DMS79 (cell line): ENCODE measurements around the gene EXPH5.
A peak's percentile ranks its signal among the peaks of the same experiment; 100 is the strongest.

Source experiments
- DNase-seq: peaks from one replicate; lab custom pipeline; 2025; lab: John Stamatoyannopoulos, UW

Gene EXPH5

DNA sequence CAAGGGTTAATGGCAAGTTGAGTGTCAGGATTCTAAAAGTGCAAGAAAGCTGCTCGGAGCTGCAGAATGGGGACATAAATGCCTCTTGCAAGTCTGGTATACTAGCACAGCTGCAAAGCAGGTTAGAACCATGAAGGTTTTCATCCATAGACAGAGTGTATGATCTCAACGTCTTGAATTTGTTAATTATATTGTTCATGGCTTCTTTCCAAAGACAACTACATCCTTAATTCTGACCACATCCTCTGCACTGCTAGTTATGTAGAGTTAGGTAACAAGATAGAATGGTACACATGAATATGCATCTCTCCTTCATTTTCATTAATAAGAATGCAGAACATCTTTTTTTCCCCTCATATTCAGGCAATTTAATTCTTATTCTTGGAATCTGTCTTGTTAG, 34.2 kb downstream of the EXPH5 start:
- DNase-seq, result no peak

DNA sequence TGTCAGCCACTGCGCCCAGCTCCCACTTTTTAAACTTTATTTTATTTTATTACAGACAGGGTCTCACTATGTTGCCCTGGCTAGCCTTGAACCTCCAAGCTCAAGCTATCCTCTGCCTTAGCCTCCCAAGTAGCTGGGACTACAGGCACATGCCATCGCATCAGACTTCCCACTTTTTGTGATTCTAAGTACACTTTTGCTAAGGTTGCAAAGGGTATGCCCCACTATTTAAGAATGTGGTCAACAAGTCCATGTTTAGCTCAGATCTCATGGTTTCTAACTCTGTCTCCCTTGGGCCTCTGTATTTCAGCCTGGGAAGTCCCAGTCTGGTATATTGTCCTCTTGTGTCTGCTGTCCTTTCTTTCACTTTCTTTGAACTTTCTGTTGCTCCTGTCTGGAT, 35.3 kb downstream of the EXPH5 start:
- DNase-seq, result no peak

DNA sequence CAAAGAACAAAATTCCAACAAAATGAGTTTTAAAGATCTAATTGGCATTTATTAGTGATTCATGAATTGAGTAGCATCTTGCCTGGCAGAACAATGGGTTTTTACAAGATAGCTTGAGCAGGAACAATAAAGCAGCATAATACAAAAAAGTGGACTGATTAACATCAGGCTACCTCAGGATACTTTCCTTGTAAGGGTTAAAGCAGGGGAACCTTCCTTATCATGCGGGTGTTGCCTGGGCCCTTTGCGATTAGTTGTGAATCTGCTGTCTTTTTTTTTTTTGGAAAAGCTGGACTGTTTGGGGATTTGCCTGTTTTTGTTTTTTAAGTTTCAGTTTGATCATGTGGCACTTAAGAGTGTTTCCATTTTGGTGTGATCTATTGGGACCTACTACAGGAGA, 37.5 kb downstream of the EXPH5 start:
- no peak for DNase-seq

DNA sequence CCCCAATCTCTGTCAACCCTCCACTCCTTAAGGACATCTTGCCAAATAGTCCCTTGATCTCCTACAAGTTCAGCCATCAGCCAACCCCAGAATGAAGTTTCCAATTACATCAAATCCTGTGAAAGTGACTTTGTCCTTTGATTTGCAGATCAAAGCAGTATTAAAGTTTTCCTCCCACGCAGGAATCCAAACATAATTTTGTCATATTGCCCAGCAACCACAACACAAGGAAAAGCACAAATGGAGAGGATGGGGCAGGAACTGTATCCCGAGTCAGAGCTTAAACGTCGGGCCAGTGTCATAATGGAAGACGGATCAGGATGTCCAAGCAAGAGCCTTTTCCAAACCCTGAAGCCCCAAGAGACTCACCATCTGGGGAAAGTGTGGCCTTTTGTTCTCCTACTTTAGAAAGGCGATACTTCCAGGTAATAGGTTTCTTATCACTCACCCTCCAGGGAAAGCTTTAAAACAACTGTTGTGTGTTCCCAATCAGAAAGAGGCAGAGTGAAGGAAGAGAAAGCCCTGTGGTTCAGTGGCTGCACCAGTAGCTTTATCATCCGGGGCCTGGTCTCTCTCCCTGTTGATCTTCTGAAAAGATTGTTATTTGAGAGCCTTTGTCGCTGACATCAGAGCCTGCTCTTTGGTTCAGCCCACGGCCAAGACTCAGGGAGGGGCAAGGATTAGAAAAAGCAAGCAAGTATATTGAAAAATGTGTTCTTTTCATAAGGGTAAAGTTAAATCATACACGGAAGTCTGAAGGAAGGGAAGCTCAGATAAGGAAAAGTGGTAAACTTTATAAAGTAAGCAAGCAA, 41.7 kb downstream of the EXPH5 start:
- no peak for DNase-seq

DNA sequence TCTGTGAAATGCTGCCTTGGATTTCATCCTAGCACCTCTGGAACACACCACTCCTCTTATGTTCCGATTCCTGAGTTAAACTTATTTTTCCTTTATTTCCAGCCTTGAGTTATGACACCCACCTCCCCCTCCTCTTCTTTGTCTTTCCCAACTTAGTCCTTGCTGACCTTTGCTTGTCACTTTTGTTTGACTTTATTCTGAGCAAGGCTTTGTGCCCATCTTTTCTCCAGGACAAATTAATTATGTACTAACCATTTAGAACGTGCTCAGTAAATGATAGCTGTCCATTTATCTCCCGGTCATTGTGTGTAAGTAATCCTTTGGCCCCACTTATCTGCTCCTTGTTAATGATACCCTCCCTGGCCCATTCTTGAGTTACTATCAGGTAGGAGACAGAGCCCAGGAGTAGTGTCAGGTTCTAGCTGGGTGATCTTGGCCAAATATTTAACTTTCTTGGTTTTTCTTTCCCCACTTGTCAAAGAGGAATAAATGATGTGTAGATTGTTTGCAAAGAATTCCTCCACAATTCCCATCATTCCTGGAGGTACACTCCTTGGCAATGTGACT, 44.2 kb downstream of the EXPH5 start:
- DNase-seq, result no peak

DNA sequence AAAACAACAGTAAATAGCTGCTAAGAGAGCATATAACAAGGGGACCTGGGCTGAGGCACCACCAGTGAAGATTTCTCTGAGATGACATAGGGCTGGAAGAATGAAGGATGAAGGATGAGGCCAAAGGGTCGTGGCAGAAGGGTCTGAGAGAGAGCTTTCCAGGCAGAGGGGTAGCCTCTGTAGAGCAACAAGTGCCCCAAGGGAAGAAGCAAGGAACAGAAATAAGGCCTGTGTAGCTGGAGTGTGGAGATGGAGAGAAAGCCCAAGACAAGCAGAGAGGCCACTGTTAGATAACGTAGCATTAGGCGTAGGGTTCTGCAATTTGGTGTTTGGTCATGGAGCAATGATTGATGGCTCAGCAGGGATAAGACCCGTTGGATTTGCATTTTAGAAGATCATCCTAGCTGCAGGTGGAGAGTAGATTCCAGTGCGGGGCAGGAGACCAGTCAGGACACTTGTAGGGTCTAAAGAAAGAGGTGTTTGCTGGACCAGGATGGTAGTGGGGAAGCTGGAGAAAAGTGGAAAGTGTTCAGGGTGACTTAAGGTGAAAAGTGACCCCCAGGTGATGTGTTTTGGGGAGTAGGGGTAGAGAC, 47.6 kb downstream of the EXPH5 start:
- no peak for DNase-seq

DNA sequence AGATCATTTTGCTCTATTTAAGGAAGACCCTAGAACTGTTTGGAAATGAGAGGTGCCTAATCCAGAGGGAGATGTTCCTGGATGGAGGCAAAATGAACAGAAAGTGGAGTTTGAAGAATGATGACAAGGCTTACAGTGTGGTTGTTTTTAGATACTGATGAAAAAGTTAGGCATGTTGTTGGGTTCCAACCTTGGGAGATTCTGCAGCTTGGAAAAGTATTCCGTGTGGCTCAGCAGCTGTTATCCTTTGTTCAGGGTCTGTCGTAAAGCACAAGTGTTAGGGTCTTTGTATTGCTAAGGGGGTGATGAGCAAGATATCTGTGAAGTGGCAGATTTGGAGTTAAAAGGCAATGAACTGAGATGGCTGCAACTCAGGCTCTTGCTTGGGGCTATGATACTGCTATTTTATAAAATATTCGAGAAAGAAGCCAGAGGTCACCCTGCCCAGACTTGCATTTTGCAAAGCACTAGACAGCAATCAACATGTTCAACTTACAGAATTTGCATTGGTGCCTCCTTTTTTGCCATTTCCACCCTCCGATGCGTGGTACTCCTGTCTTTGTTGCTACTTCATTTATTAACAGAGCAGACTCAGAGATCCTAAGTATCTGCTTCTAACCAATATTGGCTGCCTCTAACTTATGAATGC, 50.1 kb downstream of the EXPH5 start:
- no peak for DNase-seq

DNA sequence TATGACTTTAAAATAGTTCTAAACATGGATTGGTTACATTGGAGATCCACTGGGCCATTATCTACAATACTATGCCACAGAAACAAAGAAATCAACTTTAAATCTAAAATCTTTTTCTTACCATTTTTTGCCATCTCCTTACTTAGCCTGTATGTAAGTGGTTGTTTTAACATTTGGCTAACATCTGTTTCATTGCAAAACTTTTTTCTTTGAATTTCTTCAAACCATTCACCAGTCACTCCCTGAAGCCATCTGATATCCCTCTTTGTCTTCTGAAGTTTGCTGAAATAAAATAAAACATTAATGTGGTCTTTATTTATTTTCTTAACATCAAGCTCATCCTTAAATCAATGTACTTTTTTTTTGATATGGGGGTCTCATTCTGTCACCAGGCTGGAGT, 52.0 kb downstream of the EXPH5 start:
- DNase-seq, result no peak

DNA sequence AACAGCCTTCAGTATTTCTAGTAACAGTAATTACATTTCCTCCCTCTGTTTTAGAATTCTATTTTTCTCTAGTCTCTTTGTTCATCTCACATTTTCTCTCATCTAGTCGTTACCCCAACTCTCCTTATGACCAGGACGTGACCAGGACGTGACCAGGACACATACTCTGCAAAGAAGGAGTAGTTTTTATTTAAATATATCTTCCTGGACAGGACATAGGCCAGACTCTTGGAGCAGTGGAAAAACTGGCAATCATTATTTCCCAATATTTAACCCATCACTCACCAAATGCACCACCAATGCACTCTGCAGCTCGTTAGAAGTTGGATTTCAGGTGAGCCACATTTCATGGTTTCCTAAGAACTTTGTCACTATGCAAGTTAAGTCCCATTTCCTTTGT, 55.1 kb downstream of the EXPH5 start:
- no peak for DNase-seq

DNA sequence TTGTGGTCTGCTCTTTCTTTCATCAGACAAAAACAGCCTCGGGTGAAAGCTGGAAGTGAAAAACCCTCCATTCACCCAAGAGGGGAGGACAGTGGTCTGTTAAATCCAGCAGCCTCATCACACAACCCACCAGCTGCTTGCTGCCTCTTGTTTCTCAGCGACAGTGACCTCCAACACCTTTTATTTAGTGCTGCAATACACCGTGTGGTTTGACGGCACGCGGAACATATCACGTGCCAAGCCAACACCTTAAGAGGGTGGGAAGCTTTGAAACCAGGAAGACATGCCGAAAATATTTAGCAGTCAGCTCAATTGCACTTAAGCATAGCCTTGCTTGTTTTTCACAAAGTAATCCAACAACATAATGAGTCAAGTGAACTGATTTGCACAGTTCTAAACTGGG, 55.5 kb downstream of the EXPH5 start:
- DNase-seq, result peak; percentile 51

DNA sequence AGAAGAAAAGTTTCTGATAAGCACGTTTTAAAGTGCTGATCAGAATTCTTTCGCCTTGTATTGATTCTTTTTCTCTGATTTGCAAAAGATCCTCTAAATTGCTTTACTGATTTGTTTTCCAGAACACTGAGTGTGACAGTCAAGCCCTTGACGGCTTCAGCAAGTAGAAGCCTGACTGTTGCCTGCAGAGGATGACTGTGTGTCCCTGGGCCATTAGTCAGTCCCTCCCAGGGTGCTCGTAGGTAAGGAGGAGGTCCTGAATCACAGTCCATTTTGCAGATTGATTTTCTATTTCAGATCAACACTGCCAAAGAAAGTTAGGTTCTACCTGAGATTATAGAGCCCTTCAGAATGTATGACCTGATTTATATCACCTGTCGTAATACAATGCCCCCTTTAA, 56.8 kb downstream of the EXPH5 start:
- DNase-seq, result no peak

DNA sequence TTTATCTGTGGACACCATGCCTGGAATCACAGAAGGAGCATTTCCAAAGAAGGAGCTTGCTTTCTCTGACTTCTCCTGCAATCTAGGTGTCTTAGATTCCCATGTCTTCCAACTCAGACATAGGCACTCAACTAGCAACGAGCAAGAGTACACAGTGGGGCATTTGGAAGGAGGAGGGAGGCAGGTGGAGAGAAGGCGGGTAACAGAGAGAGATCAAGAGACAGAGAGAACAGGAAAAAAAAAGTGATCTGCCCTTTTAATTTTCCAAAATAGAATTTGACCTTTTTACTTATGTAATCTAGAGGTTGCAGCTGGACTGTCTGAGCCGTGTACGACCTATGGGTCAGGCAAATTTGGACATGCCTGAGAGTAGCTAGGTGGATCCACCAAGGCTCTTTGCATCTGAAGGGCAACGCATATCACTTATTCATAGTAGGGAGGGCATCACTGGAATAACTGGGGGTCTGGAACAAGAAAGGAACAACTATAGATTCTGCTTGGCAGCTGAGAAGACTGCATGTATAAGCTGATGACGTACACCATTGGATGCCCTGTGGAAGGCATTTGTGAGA, 58.1 kb downstream of the EXPH5 start:
- DNase-seq, result no peak

DNA sequence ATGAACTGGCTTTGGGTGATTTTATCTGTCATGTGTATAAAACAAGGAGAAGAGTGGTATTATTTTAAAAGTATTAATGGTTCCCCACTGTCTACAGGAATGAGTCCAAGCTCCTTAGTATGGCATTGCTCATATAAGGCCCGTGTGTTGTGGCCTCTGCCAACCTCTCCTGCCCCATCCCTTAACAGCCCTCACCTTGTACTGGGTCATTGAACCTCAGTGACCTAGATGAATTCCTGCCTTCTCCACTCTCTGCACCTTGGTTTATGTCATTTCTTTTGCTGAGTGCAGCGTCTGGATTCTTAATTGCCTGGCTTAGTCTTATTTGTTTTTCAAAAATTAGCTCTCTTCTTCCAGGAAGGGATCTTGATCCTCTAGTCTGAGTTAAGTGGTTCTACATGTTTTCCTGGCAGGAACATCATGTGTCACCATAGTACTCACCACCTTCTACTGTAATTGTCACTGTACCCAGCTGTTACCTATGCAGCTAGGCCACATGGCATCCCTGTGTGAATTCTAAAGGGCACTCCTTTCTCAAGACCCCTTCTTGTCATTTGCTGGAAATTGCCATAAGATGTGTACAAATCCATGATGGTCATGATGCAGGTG, 59.2 kb downstream of the EXPH5 start:
- DNase-seq, result peak; percentile 84

DNA sequence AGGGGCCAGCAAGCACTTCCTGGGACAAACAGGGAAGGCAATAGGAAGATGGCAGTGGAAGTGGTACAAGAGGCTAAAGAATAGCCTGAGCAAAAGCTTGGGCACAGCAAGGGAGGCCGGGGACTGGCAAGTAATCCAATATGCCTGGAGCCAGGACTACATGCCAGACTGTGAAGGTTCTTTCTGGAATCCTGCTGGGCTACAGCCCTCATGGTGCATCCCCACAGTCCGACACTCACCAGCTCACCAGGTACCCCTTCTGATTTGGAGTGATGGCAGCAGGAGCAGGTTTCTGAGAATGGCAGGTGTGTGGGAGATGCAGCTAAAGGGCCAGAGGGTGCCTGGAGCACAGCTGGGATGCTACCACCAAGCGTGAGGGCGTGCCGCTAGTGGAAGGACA, 63.1 kb downstream of the EXPH5 start:
- no peak for DNase-seq

DNA sequence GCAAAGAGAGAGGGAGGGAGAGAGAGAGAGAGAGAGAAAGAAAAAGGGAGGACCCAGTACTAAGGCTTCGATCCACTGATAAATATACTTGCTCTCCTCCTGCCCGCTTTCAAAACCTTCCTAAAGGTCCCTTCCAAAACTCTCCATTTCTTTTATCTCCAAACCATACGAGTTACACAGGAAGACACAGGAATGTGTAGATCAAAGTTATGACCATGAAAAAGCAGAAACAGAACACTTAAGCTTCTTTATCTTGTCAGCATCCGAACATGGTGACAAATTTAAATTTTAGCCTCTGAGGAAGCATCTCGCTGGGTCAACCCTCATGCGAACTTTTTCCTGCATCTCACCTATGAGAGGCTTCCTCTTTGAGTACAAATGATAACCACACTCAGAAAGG, 66.2 kb downstream of the EXPH5 start:
- DNase-seq, result no peak

DNA sequence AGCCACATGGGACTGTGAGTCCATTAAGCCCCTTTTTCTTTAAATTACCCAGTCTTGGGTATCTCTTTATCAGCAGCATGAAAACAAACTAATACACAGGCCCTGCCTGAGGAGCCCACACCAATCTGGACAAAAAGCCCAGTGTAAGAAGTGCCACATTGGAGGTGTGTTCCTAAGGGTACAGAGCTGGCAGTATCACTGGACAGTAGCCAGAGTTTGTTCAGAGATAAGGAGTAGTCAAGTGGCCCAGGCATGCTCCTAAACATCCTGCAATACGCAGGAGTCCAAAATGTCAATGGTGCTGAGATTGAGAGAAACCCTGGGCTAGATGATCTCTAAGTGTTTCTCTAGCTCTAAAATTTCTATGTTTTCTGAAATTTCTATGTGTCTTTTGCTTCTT, 68.4 kb downstream of the EXPH5 start:
- no peak for DNase-seq

DNA sequence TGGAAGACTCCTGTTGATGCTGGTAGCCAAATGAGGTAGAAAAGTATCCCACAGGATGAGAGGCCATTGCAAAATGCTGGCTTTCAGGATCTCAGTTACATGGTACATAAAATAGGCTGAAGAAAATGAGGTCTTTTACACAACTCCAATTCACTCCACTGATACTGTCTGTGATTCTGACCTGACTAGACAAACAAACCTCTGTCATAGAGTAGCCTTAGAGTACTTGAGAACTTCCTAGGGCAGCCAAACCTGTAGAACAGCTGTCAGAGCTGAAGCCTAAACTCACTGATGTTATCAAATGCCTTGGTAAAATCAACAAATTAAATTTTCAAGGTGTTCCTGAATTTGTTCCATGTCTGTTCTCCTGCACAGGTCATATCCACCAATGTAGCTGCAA, 69.1 kb downstream of the EXPH5 start:
- no peak for DNase-seq

DNA sequence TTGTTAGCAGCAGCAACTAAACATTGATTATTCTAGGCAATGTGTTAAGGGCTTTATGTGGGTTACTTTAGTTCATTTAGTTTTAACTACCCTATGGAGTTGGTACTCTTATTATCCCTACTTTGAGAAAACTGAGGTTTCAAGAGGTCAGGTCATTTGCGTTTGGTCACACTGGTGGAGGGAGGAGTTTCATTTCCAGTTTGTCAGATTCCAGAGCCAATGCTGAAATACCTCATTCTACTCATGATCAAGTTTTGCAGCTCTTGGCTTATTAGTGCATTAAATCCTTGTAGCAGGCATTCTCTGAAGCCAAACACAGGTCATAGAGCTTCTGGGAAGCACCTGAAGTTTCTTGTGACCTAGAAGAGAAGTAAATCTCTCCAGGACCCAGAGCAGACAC, 71.2 kb downstream of the EXPH5 start:
- no peak for DNase-seq

DNA sequence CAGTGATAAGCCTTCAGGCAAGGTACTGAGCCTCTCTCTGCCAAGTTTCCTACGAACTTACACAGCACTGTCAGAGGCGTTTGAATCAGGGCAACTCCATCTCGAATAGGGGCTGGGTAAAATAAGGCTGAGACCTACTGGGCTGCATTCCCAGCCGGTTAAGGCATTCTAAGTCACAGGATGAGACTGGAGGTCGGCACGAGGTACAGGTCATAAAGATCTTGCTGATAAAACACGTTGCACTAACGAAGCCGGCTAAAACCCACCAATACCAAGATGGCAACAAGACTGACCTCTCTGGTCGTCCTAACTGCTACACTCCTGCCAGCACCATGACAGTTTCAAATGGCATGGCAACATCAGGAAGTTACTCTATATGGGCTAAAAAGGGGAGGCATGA, 75.0 kb downstream of the EXPH5 start:
- no peak for DNase-seq

DNA sequence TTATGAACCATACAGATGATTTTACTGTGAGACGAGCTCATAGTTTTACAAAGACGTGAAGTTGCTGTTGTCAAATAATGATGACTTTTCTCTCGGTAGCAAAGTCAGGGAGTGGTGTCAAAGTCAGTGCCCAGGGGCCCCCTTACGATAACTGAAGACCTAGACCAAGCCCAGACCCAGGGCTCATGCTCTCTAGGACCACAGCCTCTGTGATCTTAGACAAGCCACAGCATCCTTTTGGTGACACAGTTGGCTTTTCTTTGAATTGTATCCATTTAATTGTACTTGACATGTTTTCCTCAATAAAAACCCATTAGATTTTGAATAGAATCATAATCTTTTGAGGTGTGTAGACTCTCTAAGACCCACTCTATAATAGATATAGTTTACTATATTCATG, 77.4 kb downstream of the EXPH5 start:
- DNase-seq, result no peak

DNA sequence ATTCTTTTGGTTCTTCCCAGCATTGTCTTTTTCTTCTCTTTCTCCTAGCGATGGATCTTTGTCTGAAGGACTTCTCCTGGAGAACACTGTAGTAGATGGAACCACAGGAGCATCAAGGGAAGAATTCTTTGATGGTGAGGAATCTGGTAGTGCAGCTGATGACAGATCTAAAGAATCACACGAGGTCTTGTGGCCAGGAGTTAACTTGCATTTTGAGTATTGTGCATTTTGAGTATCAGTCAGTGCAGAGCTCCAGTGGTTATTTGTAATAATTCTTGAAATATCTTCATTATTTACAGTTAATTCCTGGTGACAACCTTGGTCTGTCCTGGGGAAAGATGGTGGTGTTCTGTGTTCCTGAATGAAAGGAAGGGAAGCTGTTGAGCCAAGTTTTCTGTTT, 80.9 kb downstream of the EXPH5 start:
- DNase-seq, result no peak

DNA sequence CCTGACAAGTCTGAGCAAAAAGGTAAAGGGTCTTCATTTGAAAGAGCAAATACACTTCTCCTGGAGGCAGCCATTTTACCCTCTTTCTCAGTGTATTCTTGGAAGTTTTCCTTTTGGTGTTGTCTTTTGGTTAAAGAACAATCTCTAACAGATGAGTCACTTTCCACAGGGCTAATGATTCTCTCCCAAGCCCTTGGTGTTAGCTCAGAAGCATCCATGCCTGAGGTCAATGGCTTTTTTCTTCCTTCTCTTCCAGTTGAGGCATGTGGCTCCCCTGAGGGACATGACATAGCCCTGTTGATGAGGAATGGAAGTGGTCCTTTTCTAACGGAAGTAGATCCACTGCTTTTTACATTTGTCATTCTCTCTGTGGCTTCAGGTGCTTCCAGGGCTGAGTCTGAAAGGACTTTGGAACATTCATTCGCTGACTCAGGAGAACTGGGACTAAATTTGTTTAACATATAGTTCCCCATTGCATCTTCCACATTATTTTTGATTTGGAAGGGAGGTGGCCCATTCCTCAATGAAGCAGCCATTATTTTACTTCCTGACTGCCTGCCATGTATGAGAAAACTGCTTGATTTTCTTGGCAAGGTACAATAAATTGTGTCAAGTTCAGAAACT, 81.6 kb downstream of the EXPH5 start:
- no peak for DNase-seq
